SU-DHL-6 (cell line): Measurements from ENCODE around the gene PAK2.

Experiments used
- CTCF ChIP-seq: fragments of 200-600 bp; sonication (generic); IDR thresholded peaks from one replicate; pipeline ENCODE4 v1.5.1; 2017; ENCODE audit warnings: antibody characterized with exemption, mild to moderate bottlenecking, low read length, moderate library complexity; ENCODE audit not compliant: insufficient read depth, poor library complexity, severe bottlenecking
- EZH2phosphoT487 ChIP-seq: fragments of 200-600 bp; sonication (generic), shearing (Covaris generic); conservative IDR thresholded peaks from 2 replicates; pipeline ENCODE4 v1.6.1; 2018; ENCODE audit warnings: mild to moderate bottlenecking, antibody characterized with exemption, low read length, moderate library complexity, mixed read lengths

GRCh38 chr3:196691386-196691785, 48.3 kb upstream of the PAK2 start:
- TF ChIP-seq CTCF: no peak
- TF ChIP-seq EZH2phosphoT487: no peak
